K562 (cell line): Measurements from ENCODE around the gene FAM149A. TPM values are rescaled to one million over a fixed set of nuclear protein-coding genes. Genes with fewer than 3 reads are reported as not detected.

ENCODE experiments used
- ATAC-seq: fragments of 200-7000 bp; cut with Tn5 transposase; 3 replicates; pipeline ENCODE4 v1.9.1; 2020; ENCODE audit warnings: moderate library complexity
- BruUV-seq: library from RNA; stranded (reverse); fragments of 400-500 nt; replicated peaks from 2 replicates; lab custom pipeline; 2021; lab: Mats Ljungman, UMichigan
- CTCF ChIA-PET: fragments of 300-600 bp; formaldehyde crosslinking; extraction: SDS; loops from one replicate; lab custom pipeline; 2021; ENCODE audit warnings: low intra/inter-chr PET ratio; lab: Yijun Ruan, JAX
- POLR2A ChIA-PET: fragments of 300-600, 350-650 bp; sonication (Branson Sonifier 250); formaldehyde crosslinking; extraction: SDS; loops from one replicate; lab custom pipeline; 2021; ENCODE audit warnings: antibody characterized with exemption, inconsistent platforms; lab: Yijun Ruan, JAX
- DNase-seq, 4 experiments: peaks; one replicate each; pipeline versions ENCODE4 v3.0.0 to v3.0.0-alpha.2; 2011 to 2018; ENCODE audit warnings: low spot score in 3 of 4, mixed read lengths in 3 of 4; ENCODE audit errors: extremely low read depth in 1 of 4
- FAIRE-seq: peaks from 2 replicates; lab custom pipeline; 2011; peaks lifted over from hg19 to GRCh38; lab: Jason Lieb, UNC
- H2AFZ ChIP-seq: 2 replicates; pipeline ENCODE4 v1.6.0; 2011; ENCODE audit warnings: low read depth, low read length, control low read depth, inconsistent platforms
- H3K27ac ChIP-seq: fragments of 200-600 bp; 3 replicates; pipeline ENCODE4 v1.8.0; 2011; ENCODE audit warnings: low read depth, mild to moderate bottlenecking, control low read depth, inconsistent platforms, low read length, moderate library complexity, mixed read lengths; ENCODE audit errors: extremely low read depth
- H3K27me3 ChIP-seq, 2 experiments: fragments of 300-600 bp in 1 of 2; 2 replicates in 1 of 2; 3 replicates in 1 of 2; pipeline versions ENCODE4 v1.6.0 to v1.8.0; 2011; ENCODE audit warnings: inconsistent platforms in 2 of 2, low read length in 2 of 2, mild to moderate bottlenecking in 1 of 2, mixed read lengths in 1 of 2, moderate library complexity in 1 of 2; ENCODE audit not compliant: control insufficient read depth in 2 of 2, insufficient read depth in 2 of 2
- H3K36me3 ChIP-seq: fragments of 300-600 bp; 3 replicates; pipeline ENCODE4 v1.8.0; 2011; ENCODE audit warnings: mild to moderate bottlenecking, low read length, inconsistent platforms; ENCODE audit not compliant: control insufficient read depth, insufficient read depth
- H3K4me1 ChIP-seq, 2 experiments: fragments of 200-600 bp in 1 of 2; replicated peaks in 1 of 2; 2 replicates in 1 of 2; 3 replicates in 1 of 2; pipeline versions ENCODE4 v1.5.1 to v1.8.0; 2011; ENCODE audit warnings: inconsistent platforms in 2 of 2, low read length in 2 of 2, mild to moderate bottlenecking in 1 of 2, mixed read lengths in 1 of 2, moderate library complexity in 1 of 2; ENCODE audit not compliant: control insufficient read depth in 2 of 2, insufficient read depth in 2 of 2
- H3K4me2 ChIP-seq: 2 replicates; pipeline ENCODE4 v1.6.1; 2011; ENCODE audit warnings: low read length, control low read depth, inconsistent platforms, mixed read lengths; ENCODE audit not compliant: insufficient read depth
- H3K4me3 ChIP-seq: fragments of 200-600 bp; sonication (generic), shearing (Covaris generic); 2 replicates; pipeline ENCODE4 v1.5.1; 2016; ENCODE audit warnings: control low read depth, inconsistent platforms
- H3K79me2 ChIP-seq: fragments of 200-600 bp; 3 replicates; pipeline ENCODE4 v1.8.0; 2011; ENCODE audit warnings: low read length, inconsistent platforms; ENCODE audit not compliant: control insufficient read depth, insufficient read depth
- H3K9ac ChIP-seq, 2 experiments: 2 replicates each; pipeline versions ENCODE4 v1.6.0 to v1.6.1; 2011; ENCODE audit warnings: low read depth in 2 of 2, low read length in 2 of 2, control low read depth in 1 of 2, inconsistent platforms in 1 of 2, mild to moderate bottlenecking in 1 of 2, mixed read lengths in 1 of 2; ENCODE audit not compliant: insufficient read depth in 1 of 2
- H3K9me1 ChIP-seq: one replicate; pipeline ENCODE4 v1.6.0; 2011; ENCODE audit warnings: inconsistent platforms, mild to moderate bottlenecking, low read length, moderate library complexity; ENCODE audit not compliant: control insufficient read depth, insufficient read depth
- H3K9me3 ChIP-seq: replicated peaks from 2 replicates; pipeline ENCODE4 v1.5.1; 2011; ENCODE audit warnings: low read depth, low read length, inconsistent platforms; ENCODE audit not compliant: control insufficient read depth, insufficient read depth
- H4K20me1 ChIP-seq: replicated peaks from 2 replicates; pipeline ENCODE4 v1.6.1; 2011; ENCODE audit warnings: low read length, inconsistent platforms, mixed read lengths; ENCODE audit not compliant: control insufficient read depth, insufficient read depth
- BRD9 ChIP-seq: fragments of 450-650 bp; IDR thresholded peaks from 2 replicates; pipeline ENCODE4 v1.6.1; 2018; ENCODE audit warnings: low read depth; ENCODE audit not compliant: partially characterized antibody
- CEBPB ChIP-seq: fragments of 450-650 bp; IDR thresholded peaks from 2 replicates; pipeline ENCODE4 v1.6.1; 2016; ENCODE audit warnings: missing genetic modification characterization, missing compliant biosample characterization
- CREM ChIP-seq: IDR thresholded peaks from 2 replicates; pipeline ENCODE4 v1.6.1; 2014; ENCODE audit warnings: antibody characterized with exemption, low read depth
- GATAD2B ChIP-seq: fragments of 450-650 bp; IDR thresholded peaks from 2 replicates; pipeline ENCODE4 v1.6.1; 2017; ENCODE audit warnings: mild to moderate bottlenecking, borderline replicate concordance
- KAT7 ChIP-seq: sonication (generic); formaldehyde crosslinking; IDR thresholded peaks from 2 replicates; pipeline ENCODE4 v1.8.0; 2022; ENCODE audit warnings: missing genetic modification reagents, mild to moderate bottlenecking, borderline replicate concordance
- MAFF ChIP-seq: IDR thresholded peaks from 2 replicates; pipeline ENCODE4 v1.6.1; 2012; ENCODE audit warnings: low read length, improper control_type of control experiment
- MXI1 ChIP-seq: IDR thresholded peaks from 2 replicates; pipeline ENCODE4 v1.6.1; 2011; ENCODE audit warnings: low read depth, mild to moderate bottlenecking, improper control_type of control experiment, low read length
- NFATC3 ChIP-seq: fragments of 450-650 bp; IDR thresholded peaks from 2 replicates; pipeline ENCODE4 v1.6.1; 2017; ENCODE audit warnings: mild to moderate bottlenecking
- PTBP1 ChIP-seq: fragments of 200-400 bp; formaldehyde crosslinking; IDR thresholded peaks from 2 replicates; pipeline ENCODE4 v1.6.1; 2017; ENCODE audit warnings: low read depth, low read length
- PURB ChIP-seq: sonication (generic); formaldehyde crosslinking; IDR thresholded peaks from 2 replicates; pipeline ENCODE4 v1.9.0; 2021; ENCODE audit warnings: low read depth, mild to moderate bottlenecking, missing genetic modification reagents
- RNF2 ChIP-seq: sonication (generic); IDR thresholded peaks from 2 replicates; pipeline ENCODE4 v1.6.1; 2016
- SAP30 ChIP-seq: fragments of 200-600 bp; sonication (generic); IDR thresholded peaks from 2 replicates; pipeline ENCODE4 v1.6.1; 2012; ENCODE audit warnings: borderline replicate concordance, low read depth, mild to moderate bottlenecking, moderate library complexity, low read length, control low read depth, inconsistent platforms; ENCODE audit not compliant: insufficient read depth, poor library complexity, severe bottlenecking
- TEAD2 ChIP-seq: fragments of 450-650 bp; IDR thresholded peaks from 2 replicates; pipeline ENCODE4 v1.6.1; 2016; ENCODE audit warnings: missing genetic modification characterization, control low read depth, missing compliant biosample characterization
- ZNF77 ChIP-seq: fragments of 250-450 bp; sonication (Bioruptor Pico); IDR thresholded peaks from 2 replicates; pipeline ENCODE4 v1.5.0; 2020
- WGBS: fragments of 100-300 bp; shearing (Covaris generic); methylation state at CpG from one replicate; pipeline ENCODE4 v1.1.6; 2016; ENCODE audit warnings: low coverage, mixed read lengths; ENCODE audit not compliant: insufficient coverage; ENCODE audit errors: missing lambda C conversion rate; 5-methylcytosine and 5-hydroxymethylcytosine counted together
- in situ Hi-C: fragments of 300-500 bp; cut with MboI; formaldehyde crosslinking; loops from 4 replicates; pipeline ENCODE4 v1.15.0; 2018; ENCODE audit warnings: inconsistent platforms, mixed read lengths
- intact Hi-C: fragments of 100-400 bp; cut with micrococcal nuclease; formaldehyde crosslinking; loops from 2 replicates; pipeline ENCODE4 v1.14.2; 2022
- polyA plus RNA-seq, 8 experiments: library from polyadenylated mRNA; depleted of rRNA in 4 of 8; stranded (reverse) in 5 of 8; unstranded in 3 of 8; fragments of >200 nt; fragmentation: Nextera tagmentation in 2 of 8; fragmentation: Illumina TruSeq in 1 of 8; extraction: Ambion mirVana in 2 of 8; extraction: Trizol in 1 of 8; gene quantifications; 2 replicates each; pipeline versions ENCODE4 v1.2.1 to v1.2.3, GENCODE V29; 2011 to 2014; ENCODE audit warnings: inconsistent platforms in 1 of 8, missing spikeins in 1 of 8
- total RNA-seq, 7 experiments: library from RNA; depleted of rRNA in 6 of 7; stranded (reverse); fragments of >200 nt in 6 of 7; fragmentation: Illumina TruSeq in 2 of 7; extraction: Trizol in 2 of 7; gene quantifications; 2 replicates each; pipeline versions ENCODE4 v1.2.1 to v1.2.3, GENCODE V29; 2011 to 2021; ENCODE audit warnings: low replicate concordance in 1 of 7
- TF ChIP-seq, protein P1 (sequence below): sonication (generic); formaldehyde crosslinking; IDR thresholded peaks from 2 replicates; pipeline ENCODE4 v1.8.1; 2023; ENCODE audit warnings: mild to moderate bottlenecking, missing genetic modification reagents

FAM149A gene
- total and polyA plus RNA-seq, 9 of the 15 experiments (the other 6 are each of a cell fraction or from before 2014, with no cell fraction given) = not detected

GRCh38 chr4:186081202-186081807 lies 23.2 kb upstream of the FAM149A start:
- Histone ChIP-seq H3K9me1 (no peaks in the 10 kb centered on the region), H3K9ac (no peak overlapping the region), H4K20me1 (no peaks in the 10 kb centered on the region), H3K27ac (no peak overlapping the region), H3K27me3 (peaks cover 11 to 25% of the 10 kb centered on the region in 2 experiments; a peak in 4 of 5 replicates), H3K4me2 (no peak overlapping the region), H3K9me3 (no peaks in the 10 kb centered on the region), H2AFZ (no peak overlapping the region), H3K79me2 (no peaks in the 10 kb centered on the region), H3K4me1 (no peaks in the 10 kb centered on the region; a peak in 1 of 5 replicates), H3K36me3 (no peaks in the 10 kb centered on the region), H3K4me3 (no peak overlapping the region)
- no peak for TF ChIP-seq ZNF77
- TF ChIP-seq KAT7 (CRISPR knock-in tag) = no peak
- TF ChIP-seq PTBP1 = no peak
- CTCF ChIA-PET = no interaction called here
- DNase-seq (no peak), FAIRE-seq (no peak), ATAC-seq (no peak; the same call in 2 of the 3 replicates)
- BruUV-seq = no TSS peak
- 2% methylated on average over 12 of the region's 15 CpGs for WGBS
- POLR2A ChIA-PET = interaction anchor here (0.5 kb wide), 1 partner anchor 14 kb away, joined by 3 read pairs; no protein-coding TSS in a partner anchor
- in situ Hi-C loops (no loop called here), intact Hi-C loops (no loop called here)

- Histone ChIP-seq H3K4me1 (no peaks in the 10 kb centered on the region; a peak in 1 of 5 replicates), H3K9me1 (no peaks in the 10 kb centered on the region), H3K79me2 (no peaks in the 10 kb centered on the region), H3K27me3 (peaks cover 9 to 21% of the 10 kb centered on the region in 2 experiments; a peak in 4 of 5 replicates), H3K4me2 (no peak overlapping the region), H2AFZ (no peak overlapping the region), H3K9me3 (no peaks in the 10 kb centered on the region), H4K20me1 (no peaks in the 10 kb centered on the region), H3K9ac (no peak overlapping the region), H3K4me3 (no peak overlapping the region), H3K27ac (no peak overlapping the region), H3K36me3 (no peaks in the 10 kb centered on the region)
- in situ Hi-C loops (no loop called here), intact Hi-C loops (no loop called here)
- FAIRE-seq (no peak), DNase-seq (no peak), ATAC-seq (no peak)
- POLR2A ChIA-PET = no interaction called here
- WGBS = 2% methylated on average over 4 of the region's 4 CpGs
- CTCF ChIA-PET = no interaction called here
- BruUV-seq = no TSS peak
- TF ChIP-seq CREM (no peak), MXI1 (no peak), PURB (CRISPR knock-in tag) (no peak), TEAD2 (tag) (no peak), SAP30 (no peak), RNF2 (no peak), MAFF (no peak), GATAD2B (no peak), PTBP1 (no peak), CEBPB (tag) (no peak), BRD9 (no peak), NFATC3 (no peak)
- TF ChIP-seq, protein P1, sequence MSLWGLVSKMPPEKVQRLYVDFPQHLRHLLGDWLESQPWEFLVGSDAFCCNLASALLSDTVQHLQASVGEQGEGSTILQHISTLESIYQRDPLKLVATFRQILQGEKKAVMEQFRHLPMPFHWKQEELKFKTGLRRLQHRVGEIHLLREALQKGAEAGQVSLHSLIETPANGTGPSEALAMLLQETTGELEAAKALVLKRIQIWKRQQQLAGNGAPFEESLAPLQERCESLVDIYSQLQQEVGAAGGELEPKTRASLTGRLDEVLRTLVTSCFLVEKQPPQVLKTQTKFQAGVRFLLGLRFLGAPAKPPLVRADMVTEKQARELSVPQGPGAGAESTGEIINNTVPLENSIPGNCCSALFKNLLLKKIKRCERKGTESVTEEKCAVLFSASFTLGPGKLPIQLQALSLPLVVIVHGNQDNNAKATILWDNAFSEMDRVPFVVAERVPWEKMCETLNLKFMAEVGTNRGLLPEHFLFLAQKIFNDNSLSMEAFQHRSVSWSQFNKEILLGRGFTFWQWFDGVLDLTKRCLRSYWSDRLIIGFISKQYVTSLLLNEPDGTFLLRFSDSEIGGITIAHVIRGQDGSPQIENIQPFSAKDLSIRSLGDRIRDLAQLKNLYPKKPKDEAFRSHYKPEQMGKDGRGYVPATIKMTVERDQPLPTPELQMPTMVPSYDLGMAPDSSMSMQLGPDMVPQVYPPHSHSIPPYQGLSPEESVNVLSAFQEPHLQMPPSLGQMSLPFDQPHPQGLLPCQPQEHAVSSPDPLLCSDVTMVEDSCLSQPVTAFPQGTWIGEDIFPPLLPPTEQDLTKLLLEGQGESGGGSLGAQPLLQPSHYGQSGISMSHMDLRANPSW (CRISPR knock-in tag) = no peak
Measured at GRCh38 chr4:186082221-186082620, 22.3 kb upstream of the FAM149A start.
